ENCODE measurements around the gene GDAP1L1.
A peak's percentile ranks its signal among the peaks of the same experiment; 100 is the strongest.
"Not testable (repeated sequence)": the region's sequence is repeated elsewhere in the genome, so short reads cannot be mapped to it uniquely, and the experiment has no call there.

The GDAP1L1 gene

GRCh38 chr20:44219791-44220190, 27.3 kb upstream of the GDAP1L1 start:
- no peak for DNase-seq (ENCODE audit: low spot score)

DNA sequence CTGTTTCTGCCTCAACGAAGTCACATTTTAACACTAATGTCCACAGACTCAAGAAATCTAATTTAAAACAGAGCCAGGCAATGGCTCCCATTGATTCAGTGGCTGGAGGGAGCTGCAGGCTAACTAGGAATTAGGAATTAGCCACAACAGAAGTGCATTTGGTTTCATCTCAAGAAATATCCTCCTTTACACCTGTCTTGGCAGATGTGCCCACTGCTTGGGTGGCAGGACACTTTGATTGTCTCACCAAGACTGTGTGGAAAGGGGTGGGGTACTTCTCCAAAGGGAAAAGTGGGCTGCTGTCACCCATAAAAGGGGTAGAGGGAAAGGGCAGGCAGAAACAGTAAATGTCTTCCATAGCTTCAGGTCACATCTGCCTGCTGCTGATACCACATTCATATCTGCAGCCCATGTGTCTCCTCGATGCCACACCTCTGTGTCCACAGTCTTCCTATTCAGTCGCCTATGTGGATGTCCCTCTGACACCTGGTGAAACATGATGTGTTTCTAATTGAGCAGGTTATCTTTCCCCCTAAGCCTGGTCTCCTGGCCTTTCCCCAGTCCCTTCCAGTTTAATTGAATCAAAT, 25.6 kb upstream of the GDAP1L1 start:
- peak; percentile 69 for DNase-seq (ENCODE audit: low spot score)

GRCh38 chr20:44222027-44222426, 25.1 kb upstream of the GDAP1L1 start:
- no peak for DNase-seq (ENCODE audit: low spot score)

DNA sequence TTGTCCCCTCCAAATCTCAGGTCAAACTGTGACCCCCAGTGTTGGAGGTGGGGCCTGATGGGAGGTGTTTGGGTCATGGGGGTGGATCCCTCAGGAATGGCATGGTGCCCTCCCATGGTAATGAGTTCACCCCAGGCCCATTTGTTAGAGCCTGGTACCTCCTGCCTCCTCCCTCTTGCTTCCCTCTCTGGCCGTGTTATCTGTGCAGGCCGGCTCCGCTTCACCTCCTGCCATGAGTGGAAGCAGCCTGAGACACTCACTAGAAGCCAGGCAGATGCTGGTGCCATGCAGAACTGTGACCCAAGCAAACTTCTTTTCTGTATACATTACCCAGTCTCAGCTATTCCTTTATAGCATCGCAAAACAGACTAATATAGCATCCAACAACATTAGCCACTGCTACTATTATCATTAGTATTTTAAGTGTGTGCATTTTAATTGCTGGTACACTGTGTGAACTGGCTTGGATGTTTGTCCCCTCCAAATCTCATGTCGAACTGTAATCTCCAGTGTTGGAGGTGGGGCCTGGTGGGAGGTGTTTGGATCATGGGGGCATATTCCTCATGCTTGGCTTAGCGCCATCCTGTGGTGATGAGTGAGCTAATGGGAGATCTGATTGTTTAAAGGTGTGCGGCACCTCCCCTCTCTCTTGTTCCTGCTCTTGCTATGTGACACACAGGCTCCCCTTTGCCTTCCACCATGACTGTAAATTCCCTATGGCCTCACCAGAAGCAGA, 24.3 kb upstream of the GDAP1L1 start:
- no peak for DNase-seq (ENCODE audit: low spot score)

- DNase-seq (ENCODE audit: low spot score), result no peak
Measured at GRCh38 chr20:44223721-44224120, 23.4 kb upstream of the GDAP1L1 start.

GRCh38 chr20:44224637-44225036, 22.5 kb upstream of the GDAP1L1 start:
- DNase-seq (ENCODE audit: low spot score), result peak; percentile 69

- DNase-seq (ENCODE audit: low spot score), result no peak
Measured at GRCh38 chr20:44228465-44229258, 18.4 kb upstream of the GDAP1L1 start.

DNA sequence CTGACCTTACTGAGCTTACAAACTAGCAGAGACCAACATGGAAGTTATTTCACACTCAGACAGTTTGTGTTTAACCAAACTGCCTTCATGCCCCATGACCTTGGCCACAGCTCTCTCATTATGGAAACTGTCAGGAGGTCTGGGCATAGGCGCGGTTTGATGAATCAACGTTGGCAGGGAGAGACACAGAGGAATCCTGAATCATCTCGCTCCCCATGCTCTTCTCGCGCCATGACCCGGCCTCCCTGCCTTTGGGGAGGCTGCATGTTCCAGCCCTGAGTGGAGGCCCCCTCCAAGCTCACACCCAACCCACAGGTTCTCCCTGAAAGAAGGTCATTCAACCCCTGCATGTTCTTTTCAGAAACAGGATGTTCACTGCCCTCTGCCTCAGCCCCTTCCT, 15.9 kb upstream of the GDAP1L1 start:
- DNase-seq (ENCODE audit: low spot score), result no peak

DNA sequence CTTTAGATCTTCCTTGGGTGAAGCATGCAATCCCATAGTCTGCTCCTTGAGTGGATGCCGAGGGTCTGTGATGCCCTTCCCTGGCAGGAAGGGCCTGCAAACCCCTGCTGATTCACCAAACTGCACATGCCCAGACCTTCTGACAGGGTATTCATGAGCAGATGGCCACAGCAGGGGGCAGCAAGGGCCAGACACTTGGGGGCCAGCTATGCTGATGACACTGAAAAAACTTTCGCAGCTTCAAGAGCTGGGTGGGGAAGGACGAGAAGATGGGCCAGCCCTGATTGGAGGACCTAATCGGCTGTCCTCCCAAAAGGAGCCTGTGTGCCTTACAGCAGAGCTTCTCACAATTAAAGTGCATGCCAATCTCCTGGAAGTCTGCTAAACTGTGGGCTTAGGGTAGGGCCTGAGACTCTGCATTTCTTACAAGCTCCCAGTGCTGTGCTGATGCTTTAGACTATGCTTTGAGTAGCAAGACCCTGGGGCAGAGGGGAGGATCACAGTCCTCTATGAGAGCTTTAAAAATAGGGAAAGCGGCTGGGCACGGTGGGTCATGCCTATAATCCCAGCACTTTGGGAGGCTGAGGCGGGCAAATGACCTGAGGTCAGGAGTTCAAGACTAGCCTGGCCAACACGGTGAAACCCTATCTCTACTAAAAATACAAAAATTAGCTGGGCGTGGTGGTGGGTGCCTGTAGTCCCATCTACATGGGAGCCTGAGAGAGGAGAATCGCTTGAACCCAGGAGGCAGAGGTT, 15.2 kb upstream of the GDAP1L1 start:
- DNase-seq (ENCODE audit: low spot score), result no peak

DNA sequence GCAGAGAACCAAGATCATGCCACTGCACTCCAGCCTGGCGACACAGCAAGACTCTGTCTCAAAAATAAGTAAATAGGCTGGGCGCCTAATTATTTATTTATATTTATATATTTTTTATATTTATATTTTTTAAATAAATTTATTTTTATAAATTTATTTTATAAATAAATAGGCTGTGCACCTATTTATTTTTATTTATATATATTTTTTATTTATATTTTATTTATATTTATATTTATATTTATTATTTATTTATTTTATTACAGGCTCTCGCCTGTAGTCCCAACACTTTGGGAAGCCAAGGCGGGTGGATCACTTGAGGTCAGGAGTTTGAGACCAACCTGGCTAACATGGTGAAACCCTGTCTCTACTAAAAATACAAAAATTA, 14.6 kb upstream of the GDAP1L1 start:
- not testable (repeated sequence) for DNase-seq (ENCODE audit: low spot score)

- no peak for DNase-seq (ENCODE audit: low spot score)
Measured at GRCh38 chr20:44233436-44234016, 13.6 kb upstream of the GDAP1L1 start.

DNA sequence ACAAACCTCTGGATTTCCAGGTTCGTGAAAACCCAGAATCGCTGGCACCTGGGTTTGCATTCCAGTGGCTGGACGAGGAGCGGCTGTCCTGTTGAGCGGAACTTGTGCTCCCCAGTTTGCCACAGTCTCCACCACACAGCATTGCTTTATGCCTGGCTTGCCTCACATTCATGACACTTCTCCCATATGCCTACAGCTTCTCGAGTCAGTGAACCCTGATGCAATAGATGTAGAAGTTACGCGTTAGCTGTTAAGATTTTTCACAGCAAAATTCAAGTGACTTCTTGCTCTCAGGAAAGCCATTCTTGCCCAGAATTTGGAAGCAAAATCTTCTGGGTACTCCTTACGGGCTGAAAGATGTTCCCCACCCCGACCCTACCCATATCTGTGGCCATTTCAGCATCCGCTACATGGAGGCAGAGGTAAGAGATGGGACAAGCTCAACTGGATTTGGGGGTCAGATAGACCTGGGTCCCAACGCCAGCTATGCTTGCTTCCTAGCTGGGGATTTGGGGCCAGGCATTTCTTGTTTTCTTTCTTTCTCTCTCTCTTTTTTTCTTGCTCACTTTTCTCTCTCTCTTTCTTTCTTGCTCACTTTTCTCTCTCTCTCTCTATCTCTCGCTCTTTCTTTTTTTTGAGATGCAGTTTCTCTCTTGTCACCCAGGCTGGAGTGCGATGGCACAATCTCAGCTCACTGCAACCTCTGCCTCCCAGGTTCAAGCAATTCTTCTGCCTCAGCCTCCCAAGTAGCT, 12.4 kb upstream of the GDAP1L1 start:
- no peak for DNase-seq (ENCODE audit: low spot score)

DNA sequence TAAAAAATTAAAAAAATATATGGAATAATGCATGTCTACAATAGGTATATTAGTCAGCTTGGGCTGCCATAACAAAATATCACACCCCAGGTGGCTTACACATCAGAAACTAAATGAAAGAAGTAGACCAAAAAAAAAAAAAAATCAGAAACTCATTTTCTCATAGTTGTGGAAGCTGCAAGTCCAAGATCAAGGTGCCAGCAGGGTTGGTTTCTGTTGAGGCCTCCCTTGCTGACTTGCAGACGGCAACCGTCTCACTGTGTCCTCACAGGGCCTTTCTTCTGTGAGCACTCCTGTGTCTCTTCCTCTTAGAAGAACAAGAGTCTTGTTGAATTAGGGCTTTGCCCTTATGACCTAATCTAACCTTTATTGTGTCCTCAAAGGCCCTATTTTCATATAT, 11.4 kb upstream of the GDAP1L1 start:
- no peak for DNase-seq (ENCODE audit: low spot score)

DNA sequence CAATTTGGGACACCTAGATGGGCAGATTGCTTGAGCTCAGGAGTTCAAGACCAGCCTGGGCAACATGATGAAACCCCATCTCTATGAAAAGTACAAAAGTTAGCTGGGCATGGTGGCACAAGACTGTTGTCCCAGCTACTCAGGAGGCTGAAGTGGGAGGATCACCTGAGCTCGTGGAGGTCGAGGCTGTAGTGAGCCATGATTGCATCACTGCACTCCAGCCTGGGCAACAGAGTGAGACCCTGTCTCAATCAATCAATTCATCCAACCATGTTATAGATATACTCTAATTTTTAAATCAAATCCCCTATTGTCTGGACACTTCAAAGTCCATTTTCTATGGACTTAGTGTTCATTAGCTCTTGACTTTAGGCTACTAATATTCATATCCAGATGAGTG, 10.3 kb upstream of the GDAP1L1 start:
- DNase-seq (ENCODE audit: low spot score), result not testable (repeated sequence)

- no peak for DNase-seq (ENCODE audit: low spot score)
Measured at GRCh38 chr20:44241796-44242195, 5.3 kb upstream of the GDAP1L1 start.

DNA sequence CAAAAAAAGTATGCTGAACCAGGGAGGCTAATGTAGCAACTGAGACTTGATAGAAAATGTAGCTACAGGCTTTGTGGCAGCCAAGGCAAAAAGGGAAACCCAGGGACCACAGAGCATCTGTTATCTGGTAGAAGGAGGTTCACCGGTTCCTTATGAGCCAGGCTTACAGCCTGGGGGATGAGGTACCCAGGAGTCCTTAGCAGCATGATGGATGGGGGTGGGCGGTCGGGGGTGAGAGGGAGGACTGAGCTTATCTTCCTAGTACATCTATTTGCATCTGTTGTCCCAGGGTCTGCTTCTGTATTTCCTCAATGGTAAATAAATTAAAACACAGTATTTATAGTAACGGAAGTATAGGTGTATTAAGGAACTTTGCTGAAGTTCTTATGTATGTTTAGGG, 1.1 kb upstream of the GDAP1L1 start:
- DNase-seq (ENCODE audit: low spot score), result no peak

DNA sequence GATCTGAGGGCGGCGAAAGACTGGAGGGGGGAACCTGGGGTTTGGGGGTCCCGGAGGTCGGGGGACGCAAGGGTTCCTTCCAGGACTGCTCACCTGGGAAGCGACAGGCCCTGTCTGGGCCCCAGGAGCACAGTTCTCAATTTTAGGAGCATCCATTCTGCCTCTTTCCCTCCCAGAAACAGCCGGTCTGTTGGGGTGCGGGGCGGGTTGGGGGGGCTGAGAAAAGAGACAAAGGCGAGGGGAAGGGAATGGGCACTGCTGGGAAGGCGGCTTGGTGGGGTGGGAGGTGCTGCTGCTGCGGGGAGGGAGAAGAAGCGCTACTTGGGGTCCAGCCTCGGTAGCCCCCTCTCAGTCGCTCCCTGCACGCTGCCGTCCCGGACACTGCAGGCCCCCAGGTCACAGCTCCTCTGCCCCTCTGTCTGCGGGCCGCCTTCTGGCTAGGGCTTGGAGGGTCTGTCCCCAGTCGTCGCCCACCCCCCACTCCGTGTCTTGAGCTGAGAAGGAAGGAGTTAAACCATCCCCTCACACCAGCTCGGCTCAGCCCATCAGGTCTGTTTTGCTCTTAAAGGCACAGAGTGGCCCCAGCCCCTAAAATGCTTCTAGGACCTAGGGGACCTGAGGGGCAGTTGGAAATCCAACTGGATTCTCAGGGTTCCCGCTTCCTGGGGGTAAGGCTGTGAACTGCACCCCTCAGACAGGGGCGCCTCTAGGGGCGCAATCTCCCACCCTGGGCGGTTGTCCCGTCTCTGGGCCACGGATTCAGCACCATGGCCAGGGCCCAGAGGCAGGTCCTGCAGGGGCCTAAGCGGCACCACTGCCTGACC, 690 bp downstream of the GDAP1L1 start:
- DNase-seq (ENCODE audit: low spot score), result peak; percentile 20

DNA sequence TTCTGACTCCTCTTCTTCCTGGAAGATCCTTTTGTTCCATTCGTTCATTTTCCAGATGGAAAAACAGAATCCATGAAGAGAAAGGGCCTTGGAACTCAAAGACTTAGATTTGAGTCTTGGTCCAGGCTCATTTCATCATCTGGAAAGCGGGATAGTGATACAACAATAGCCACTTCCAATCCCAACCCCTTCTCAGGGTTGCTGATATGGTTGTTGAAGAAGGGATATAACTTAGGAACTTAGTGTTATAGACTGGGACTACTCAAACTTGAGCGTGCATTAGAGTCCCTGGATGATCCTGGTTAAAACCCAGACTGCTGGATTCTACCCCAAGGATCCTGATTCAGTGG, 1.3 kb downstream of the GDAP1L1 start:
- DNase-seq (ENCODE audit: low spot score), result no peak

- no peak for DNase-seq (ENCODE audit: low spot score)
Measured at GRCh38 chr20:44251284-44251683, 4.2 kb downstream of the GDAP1L1 start.

- DNase-seq (ENCODE audit: low spot score), result no peak
Measured at GRCh38 chr20:44253528-44253927, 6.4 kb downstream of the GDAP1L1 start.

GRCh38 chr20:44254073-44254472, 7.0 kb downstream of the GDAP1L1 start:
- no peak for DNase-seq (ENCODE audit: low spot score)
